Kidney tubule cell (primary cell): ENCODE data around the gene ADAMTS7.
"Not testable (repeated sequence)": the region's sequence is repeated elsewhere in the genome, so short reads cannot be mapped to it uniquely, and the experiment has no call there.

Experiments
- DNase-seq: peaks from one replicate; pipeline ENCODE4 v3.0.0-alpha.2; 2018; ENCODE audit warnings: low spot score

ADAMTS7 gene

DNA sequence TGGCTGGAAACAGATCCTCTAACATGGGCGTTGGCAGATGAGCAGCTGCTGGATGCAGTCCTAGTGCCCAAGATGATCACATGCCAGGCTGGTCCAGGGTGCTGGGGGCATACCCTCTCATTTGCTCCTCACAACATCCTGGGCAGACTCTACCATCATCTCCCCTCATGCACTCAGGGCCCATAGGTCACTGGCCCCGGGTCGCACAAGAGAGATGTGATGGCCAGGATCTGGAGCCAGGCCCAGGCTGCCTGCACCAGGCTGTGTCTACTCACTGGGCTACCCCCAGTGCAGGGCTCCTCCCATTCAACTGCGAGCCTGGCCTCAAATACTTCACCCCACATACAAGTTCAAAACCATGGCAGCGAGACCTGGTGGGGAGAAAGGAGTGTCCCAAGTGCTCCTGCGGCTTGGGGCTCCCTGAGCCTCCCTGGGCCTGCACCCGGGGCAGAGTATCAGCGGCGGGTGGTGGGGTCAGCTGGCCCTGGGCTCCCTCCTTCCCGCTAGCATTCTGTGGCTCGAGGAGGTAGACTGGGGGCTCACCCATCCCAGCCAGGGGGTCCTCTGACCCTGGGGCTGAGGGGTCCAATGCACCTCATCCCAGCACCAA, 32.0 kb downstream of the ADAMTS7 start:
- DNase-seq, result not testable (repeated sequence)

DNA sequence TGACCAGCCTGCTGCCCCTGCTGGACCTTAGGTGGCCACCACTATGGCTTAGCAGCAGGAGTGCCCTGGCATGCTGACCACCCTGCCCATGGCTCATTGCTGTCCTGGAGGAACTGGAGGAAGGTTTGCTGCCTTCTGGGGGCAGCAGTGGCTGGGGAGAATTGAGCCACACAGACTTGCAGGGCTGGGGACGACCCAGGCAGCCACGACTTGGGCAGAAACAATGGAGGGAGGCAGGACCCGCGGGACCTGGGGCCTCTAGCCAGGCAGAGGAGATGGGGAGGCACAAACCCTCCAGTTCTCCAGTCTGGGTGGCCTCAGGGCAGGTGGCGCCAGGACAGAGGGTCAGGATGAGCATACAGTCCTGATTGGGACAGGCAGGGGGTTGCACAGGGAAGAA, 32.8 kb downstream of the ADAMTS7 start:
- no peak for DNase-seq

- DNase-seq, result not testable (repeated sequence)
These were observed 33.3 kb downstream of the ADAMTS7 start for GRCh38 chr15:78777953-78778345.

- not testable (repeated sequence) for DNase-seq
These were observed 33.8 kb downstream of the ADAMTS7 start for GRCh38 chr15:78777290-78777952.

DNA sequence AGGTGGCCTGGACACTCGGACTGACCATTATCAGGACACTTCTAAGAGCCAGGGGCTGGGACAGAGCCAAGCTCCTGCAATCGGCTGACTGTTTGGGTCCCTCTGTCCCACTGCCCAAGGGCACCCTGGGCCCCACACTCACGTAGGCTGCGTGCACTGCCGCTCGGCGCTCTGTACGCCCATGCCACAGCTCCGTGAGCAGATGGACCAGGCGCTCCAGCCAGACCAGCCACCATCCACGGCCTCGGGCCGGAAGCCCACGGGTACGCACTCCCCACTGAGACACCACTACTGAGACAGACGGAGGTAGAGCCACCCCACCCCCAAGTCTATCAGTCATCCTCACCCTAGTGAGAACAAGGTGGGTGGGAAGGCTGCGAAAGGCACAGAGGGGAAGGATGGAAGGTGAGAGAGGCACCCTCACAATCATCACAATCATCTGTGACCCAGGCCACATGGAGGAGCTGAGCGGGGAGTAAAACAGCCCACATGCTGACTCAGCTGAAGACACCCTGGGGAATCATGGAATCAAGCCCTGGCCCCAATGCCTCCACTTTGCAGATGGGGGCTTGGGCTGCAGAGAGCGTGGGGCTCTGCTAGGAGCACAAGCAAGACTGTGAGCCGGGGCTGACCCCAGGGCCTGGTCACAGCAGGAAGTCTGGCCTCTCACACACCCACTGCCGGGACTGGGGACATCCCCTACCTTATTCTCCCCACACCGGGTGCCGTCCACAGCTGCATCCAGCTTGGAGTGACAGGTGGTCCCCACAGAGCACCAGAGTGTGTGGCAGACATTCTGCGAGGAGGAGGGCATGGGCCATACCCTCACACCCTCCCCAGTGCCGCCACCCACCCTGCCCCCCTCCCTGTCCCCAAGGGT, 35.0 kb downstream of the ADAMTS7 start:
- not testable (repeated sequence) for DNase-seq

- DNase-seq, result no peak
These were observed 35.8 kb downstream of the ADAMTS7 start for GRCh38 chr15:78775472-78775871.

GRCh38 chr15:78774451-78774990, 36.7 kb downstream of the ADAMTS7 start:
- DNase-seq, result not testable (repeated sequence)

DNA sequence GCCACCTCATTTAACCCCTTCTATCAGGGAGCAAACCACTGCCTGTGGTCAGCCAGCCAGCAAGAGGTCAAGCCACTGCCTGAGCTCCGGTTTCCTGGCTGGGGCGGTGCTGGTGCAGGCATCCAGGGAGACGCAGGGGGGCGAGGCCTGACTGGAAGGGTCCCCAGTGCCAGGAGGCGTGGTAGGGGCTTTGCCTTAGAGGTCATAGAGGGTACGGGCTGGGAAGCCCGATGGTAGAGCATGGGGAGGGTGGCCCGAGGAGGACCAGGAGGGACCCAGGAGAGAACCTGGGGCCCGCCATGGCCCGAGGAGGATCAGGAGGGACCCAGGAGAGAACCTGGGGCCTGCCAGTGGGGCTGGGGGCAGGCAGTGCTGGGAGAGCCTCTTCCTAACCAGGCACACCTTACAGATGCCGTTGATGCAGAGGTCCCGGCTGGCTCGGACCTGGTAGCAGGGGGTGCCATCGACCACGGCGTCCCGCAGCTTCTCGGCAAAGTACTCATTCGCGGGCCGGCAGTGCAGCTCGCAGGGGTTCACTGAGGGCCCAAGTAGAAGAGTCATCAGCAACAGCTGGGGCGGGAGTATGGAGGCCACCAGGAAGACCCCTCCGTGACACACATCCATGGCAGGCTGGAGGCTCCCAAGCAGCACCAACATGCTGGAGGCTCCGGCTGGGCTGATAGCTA, 37.4 kb downstream of the ADAMTS7 start:
- DNase-seq, result not testable (repeated sequence)

GRCh38 chr15:78772738-78773137, 38.5 kb downstream of the ADAMTS7 start:
- DNase-seq, result no peak

- not testable (repeated sequence) for DNase-seq
These were observed 39.7 kb downstream of the ADAMTS7 start for GRCh38 chr15:78771436-78772000.

GRCh38 chr15:78771020-78771419, 40.2 kb downstream of the ADAMTS7 start:
- not testable (repeated sequence) for DNase-seq

DNA sequence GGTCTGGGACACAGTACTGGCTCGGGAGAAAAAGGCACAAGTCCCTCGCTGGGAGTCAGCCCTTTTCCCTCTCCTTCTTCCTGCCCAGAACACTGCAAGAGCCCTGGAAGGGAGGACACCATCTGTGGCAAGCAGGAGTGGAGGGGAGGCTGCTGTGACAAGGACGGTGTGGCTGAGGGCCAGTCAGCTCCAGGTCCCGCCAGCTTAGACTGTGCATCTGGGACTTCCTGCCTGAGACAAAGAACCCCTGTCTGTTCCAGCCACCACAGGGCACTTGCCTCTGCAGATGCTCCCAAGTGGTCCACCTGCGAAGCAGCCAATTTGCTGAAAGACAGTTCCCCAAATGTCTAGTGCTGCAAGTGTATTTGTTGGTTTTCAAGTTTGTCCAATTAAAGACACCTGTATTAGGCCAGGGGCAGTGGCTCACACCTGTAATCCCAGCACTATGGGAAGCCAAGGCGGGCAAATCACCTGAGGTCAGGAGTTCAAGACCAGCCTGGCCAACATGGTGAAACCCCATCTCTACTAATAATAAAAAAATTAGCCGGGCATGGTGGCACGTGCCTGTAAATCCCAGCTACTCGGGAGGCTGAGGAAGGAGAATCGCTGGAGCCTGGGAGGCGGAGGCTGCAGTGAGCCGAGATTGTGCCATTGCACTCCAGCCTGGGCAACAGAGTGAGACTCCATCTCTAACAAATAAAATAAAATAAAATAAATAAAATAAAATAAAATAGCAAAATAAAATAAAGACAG, 41.6 kb downstream of the ADAMTS7 start:
- DNase-seq, result not testable (repeated sequence)

GRCh38 chr15:78768531-78769408, 42.5 kb downstream of the ADAMTS7 start:
- DNase-seq, result no peak

DNA sequence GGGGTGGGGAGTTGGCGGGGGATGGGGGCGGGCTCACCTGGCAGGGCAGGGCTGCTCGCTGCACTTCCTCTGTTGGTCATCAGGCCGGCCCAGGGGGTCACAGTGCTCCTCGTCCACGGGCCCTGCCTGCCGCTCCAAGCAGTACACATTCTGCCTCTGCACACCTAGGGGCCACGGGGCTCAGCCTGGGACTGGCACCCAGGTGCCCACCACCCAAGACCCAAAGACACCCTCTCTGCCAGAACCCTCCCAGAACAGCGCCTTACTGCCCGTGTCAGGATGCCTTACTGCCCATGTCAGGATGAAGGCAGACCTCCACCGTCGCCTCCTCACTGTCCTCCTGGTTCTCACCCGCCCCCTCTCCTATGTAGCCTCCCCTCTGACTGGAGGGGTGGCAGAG, 43.2 kb downstream of the ADAMTS7 start:
- no peak for DNase-seq

DNA sequence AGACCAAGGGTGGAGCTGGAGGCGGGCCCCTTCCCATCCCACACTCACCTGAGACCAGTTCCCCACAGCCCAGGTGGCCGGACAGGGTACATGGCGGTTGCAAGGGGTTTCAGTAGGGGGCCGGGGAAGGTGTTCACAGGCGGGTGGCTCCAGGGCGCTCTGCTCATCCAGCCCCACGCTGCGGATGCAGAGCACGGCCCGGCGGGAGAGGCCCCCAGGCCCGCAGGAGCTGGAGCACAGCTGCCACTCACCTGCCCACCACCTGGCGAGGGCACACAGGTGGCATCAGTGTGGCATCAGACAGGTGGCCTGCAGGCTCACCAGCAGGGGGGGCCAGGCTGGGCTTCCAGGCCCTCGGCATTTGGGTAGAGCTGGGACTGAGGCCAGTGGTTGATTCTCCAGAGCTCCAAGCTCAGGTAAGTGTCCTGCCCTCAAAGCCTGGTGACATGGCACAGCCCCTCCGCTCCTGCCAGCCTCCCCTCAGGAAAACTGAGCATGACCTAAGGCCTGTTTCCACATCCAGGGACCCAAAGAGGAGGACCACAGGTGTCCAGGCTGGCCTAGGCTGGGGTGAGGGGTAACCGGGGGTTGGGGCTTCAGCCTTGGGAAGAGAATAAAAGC, 43.8 kb downstream of the ADAMTS7 start:
- no peak for DNase-seq

GRCh38 chr15:78766641-78767071, 44.6 kb downstream of the ADAMTS7 start:
- DNase-seq, result not testable (repeated sequence)

GRCh38 chr15:78766041-78766440, 45.2 kb downstream of the ADAMTS7 start:
- no peak for DNase-seq

DNA sequence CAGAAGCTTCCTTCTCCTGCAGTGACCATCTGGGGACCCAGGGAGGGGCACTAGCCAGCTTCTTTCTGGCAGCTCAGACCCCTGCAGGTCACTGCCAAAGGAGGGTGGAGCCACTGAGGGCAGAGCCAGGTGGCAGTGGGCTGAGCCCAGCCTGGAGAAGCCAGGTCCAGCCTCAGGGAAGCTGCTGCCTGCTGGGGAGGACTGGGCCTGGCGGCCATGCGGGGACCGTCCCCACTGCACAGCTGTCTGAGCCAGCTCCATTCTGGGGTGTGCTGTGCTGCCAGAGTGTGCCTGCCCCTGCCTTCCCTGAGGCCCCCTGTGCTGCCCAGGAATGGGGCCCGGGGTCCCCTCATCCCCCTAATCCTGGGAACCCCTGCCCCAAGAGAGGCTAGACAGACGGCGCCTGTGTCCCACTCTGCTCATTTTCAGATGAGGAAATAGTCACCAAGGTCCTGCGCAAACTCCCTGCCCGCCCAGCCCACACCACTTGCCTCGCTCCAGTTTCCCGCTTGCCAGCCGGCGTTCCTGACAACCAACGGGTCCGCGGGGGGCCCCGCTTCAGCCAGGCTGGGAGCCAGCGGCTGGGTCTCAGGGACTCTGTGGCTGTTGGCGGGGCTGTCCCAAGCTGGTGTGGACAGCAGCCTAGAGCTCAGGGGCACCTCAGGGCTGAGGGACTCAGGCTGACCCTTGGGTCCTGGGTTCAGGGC, 46.0 kb downstream of the ADAMTS7 start:
- not testable (repeated sequence) for DNase-seq
